Fibroblast of lung (primary cell): Measurements from ENCODE around the gene ZDHHC22. TPM values are rescaled to one million over a fixed set of nuclear protein-coding genes. Genes with fewer than 3 reads are reported as not detected.
A peak's percentile ranks its signal among the peaks of the same experiment; 100 is the strongest.

Source experiments
- DNase-seq, 2 donors: peaks; one replicate each; pipeline versions ENCODE4 v3.0.0 to v3.0.0-alpha.2; 2010; ENCODE audit warnings: low read depth in 2 of 2
- H2AFZ ChIP-seq: 2 replicates; pipeline ENCODE4 v1.5.1; 2012; ENCODE audit warnings: low read length, control low read depth, inconsistent platforms
- H3K27ac ChIP-seq: 2 replicates; pipeline ENCODE4 v1.5.1; 2011; ENCODE audit warnings: low read length, control low read depth; ENCODE audit not compliant: insufficient read depth
- H3K27me3 ChIP-seq: 2 replicates; pipeline ENCODE4 v1.5.1; 2011; ENCODE audit warnings: mild to moderate bottlenecking, low read length; ENCODE audit not compliant: control insufficient read depth, insufficient read depth
- H3K36me3 ChIP-seq: 2 replicates; pipeline ENCODE4 v1.5.1; 2011; ENCODE audit warnings: low read length; ENCODE audit not compliant: control insufficient read depth, insufficient read depth
- H3K4me1 ChIP-seq: 2 replicates; pipeline ENCODE4 v1.5.1; 2011; ENCODE audit warnings: low read length; ENCODE audit not compliant: control insufficient read depth, insufficient read depth; ENCODE audit errors: extremely low read depth
- H3K4me2 ChIP-seq: 2 replicates; pipeline ENCODE4 v1.5.1; 2011; ENCODE audit warnings: low read length, control low read depth; ENCODE audit not compliant: insufficient read depth; ENCODE audit errors: extremely low read depth
- H3K4me3 ChIP-seq, 4 experiments: fragments of 200-600 bp in 1 of 4; sonication (generic) in 1 of 4; replicated peaks in 1 of 4; 2 replicates each; pipeline ENCODE4 v1.5.1; 2011 to 2016; ENCODE audit warnings: low read length in 4 of 4, low read depth in 3 of 4, mild to moderate bottlenecking in 3 of 4, control low read depth in 2 of 4, inconsistent platforms in 1 of 4, mixed read lengths in 1 of 4; ENCODE audit not compliant: insufficient read depth in 1 of 4; ENCODE audit errors: control extremely low read depth in 1 of 4
- H3K79me2 ChIP-seq: 2 replicates; pipeline ENCODE4 v1.5.1; 2012; ENCODE audit warnings: mild to moderate bottlenecking, low read length, inconsistent platforms; ENCODE audit not compliant: control insufficient read depth, insufficient read depth
- H3K9ac ChIP-seq: 2 replicates; pipeline ENCODE4 v1.5.1; 2011; ENCODE audit warnings: mild to moderate bottlenecking, low read length, control low read depth; ENCODE audit not compliant: insufficient read depth
- H3K9me3 ChIP-seq: 2 replicates; pipeline ENCODE4 v1.5.1; 2012; ENCODE audit warnings: low read depth, low read length; ENCODE audit not compliant: control insufficient read depth, insufficient read depth
- H4K20me1 ChIP-seq: 2 replicates; pipeline ENCODE4 v1.5.1; 2011; ENCODE audit warnings: low read length; ENCODE audit not compliant: control insufficient read depth, insufficient read depth; ENCODE audit errors: extremely low read depth
- CTCF ChIP-seq, 2 donors: IDR thresholded peaks in 1 of 2; conservative IDR thresholded peaks in 1 of 2; 1 replicate in 1 of 2; 2 replicates in 1 of 2; pipeline ENCODE4 v1.5.1; 2011 to 2012; ENCODE audit warnings: low read length in 2 of 2, control low read depth in 1 of 2, inconsistent platforms in 1 of 2, low read depth in 1 of 2, mild to moderate bottlenecking in 1 of 2
- EZH2 ChIP-seq: IDR thresholded peaks from 2 replicates; pipeline ENCODE4 v1.5.1; 2012; ENCODE audit warnings: low read length, control low read depth, mild to moderate bottlenecking; ENCODE audit errors: missing control alignments
- polyA plus RNA-seq, 2 donors: library from polyadenylated mRNA; depleted of rRNA in 1 of 2; stranded (reverse) in 1 of 2; unstranded in 1 of 2; fragments of >200 nt; gene quantifications; 2 replicates each; pipeline ENCODE4 v1.2.1, GENCODE V29; 2011 to 2012; ENCODE audit warnings: missing spikeins in 1 of 2
- total RNA-seq: library from RNA; depleted of rRNA; stranded (reverse); fragments of >200 nt; gene quantifications from 2 replicates; pipeline ENCODE4 v1.2.1, GENCODE V29; 2014

Gene ZDHHC22
- total and polyA plus RNA-seq, 2 donors (not counting 1 experiment from before 2014, with no cell fraction given) = not detected

- Histone ChIP-seq H2AFZ (no peak overlapping the region), H4K20me1 (no peaks in the 10 kb centered on the region), H3K9me3 (no peaks in the 10 kb centered on the region), H3K9ac (no peak overlapping the region), H3K79me2 (no peaks in the 10 kb centered on the region), H3K4me2 (no peak overlapping the region), H3K27ac (no peak overlapping the region), H3K27me3 (peaks cover 12% of the 10 kb centered on the region), H3K4me1 (no peaks in the 10 kb centered on the region), H3K4me3 (no peak overlapping the region), H3K36me3 (no peaks in the 10 kb centered on the region)
- TF ChIP-seq EZH2 = no peak
- no peak for TF ChIP-seq CTCF (conservative IDR thresholded peaks at IDR 0.05 in 1 of 2, IDR thresholded peaks at IDR 0.05 in 1 of 2; ENCODE audit: low read depth in 1 of 2, low read length in 2 of 2)
- no peak for DNase-seq
These were observed 10.4 kb downstream of the ZDHHC22 start for GRCh38 chr14:77131206-77131605.

GRCh38 chr14:77130386-77130785, 11.2 kb downstream of the ZDHHC22 start:
- Histone ChIP-seq H3K36me3 (no peaks in the 10 kb centered on the region), H3K27me3 (peaks cover 17% of the 10 kb centered on the region), H4K20me1 (no peaks in the 10 kb centered on the region), H3K4me1 (no peaks in the 10 kb centered on the region), H3K9me3 (no peaks in the 10 kb centered on the region), H2AFZ (no peak overlapping the region), H3K4me2 (no peak overlapping the region), H3K79me2 (no peaks in the 10 kb centered on the region), H3K4me3 (no peak overlapping the region), H3K9ac (no peak overlapping the region), H3K27ac (no peak overlapping the region)
- DNase-seq = no peak
- TF ChIP-seq EZH2 (no peak), CTCF (conservative IDR thresholded peaks at IDR 0.05 in 1 of 2, IDR thresholded peaks at IDR 0.05 in 1 of 2; ENCODE audit: low read depth in 1 of 2, low read length in 2 of 2) (no peak)

- no peak overlapping the region for H3K4me2 ChIP-seq
- peak in 1 of 2 donors; percentile 59 for DNase-seq
- no peak overlapping the region for H2AFZ ChIP-seq
- H3K27ac ChIP-seq = no peak overlapping the region
- no peak overlapping the region for H3K9ac ChIP-seq
- H3K79me2 ChIP-seq = no peaks in the 10 kb centered on the region
- no peaks in the 10 kb centered on the region for H4K20me1 ChIP-seq
- H3K4me3 ChIP-seq = no peak overlapping the region
- H3K4me1 ChIP-seq = no peaks in the 10 kb centered on the region
- H3K27me3 ChIP-seq = peaks cover 15% of the 10 kb centered on the region
- TF ChIP-seq CTCF (conservative IDR thresholded peaks at IDR 0.05 in 1 of 2, IDR thresholded peaks at IDR 0.05 in 1 of 2; ENCODE audit: low read depth in 1 of 2, low read length in 2 of 2) = no peak
- no peaks in the 10 kb centered on the region for H3K9me3 ChIP-seq
- H3K36me3 ChIP-seq = no peaks in the 10 kb centered on the region
These were observed 13.1 kb downstream of the ZDHHC22 start for GRCh38 chr14:77128414-77128891.
